ENCODE measurements around the gene BICRA. TPM values are rescaled to one million over a fixed set of nuclear protein-coding genes. Genes with fewer than 3 reads are reported as not detected.

The BICRA gene
- total and polyA plus RNA-seq, 9 of the 15 experiments (the other 6 are each of a cell fraction or from before 2014, with no cell fraction given): 0.01 to 8.8 (median 1.2) TPM

DNA sequence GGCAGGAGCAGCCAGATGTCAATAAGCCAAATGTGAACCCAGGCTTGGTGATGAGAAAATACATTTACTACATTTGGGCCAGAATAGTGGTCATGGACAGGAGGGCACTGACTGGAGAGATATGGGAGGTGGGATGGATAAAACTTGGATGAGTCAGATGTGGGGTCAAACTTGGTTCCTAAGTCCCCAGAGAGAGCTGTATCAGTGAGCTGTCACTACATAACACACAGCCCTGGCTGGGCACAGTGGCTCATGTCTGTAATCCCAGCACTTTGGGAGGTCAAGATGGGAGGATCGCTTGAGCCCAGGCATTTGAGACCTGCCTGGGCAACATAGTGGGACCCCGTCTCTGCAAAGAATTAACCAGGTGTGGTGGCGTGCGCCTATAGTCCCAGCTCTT is 52.7 kb downstream of the BICRA start (continued):
- TF ChIP-seq, protein P1, sequence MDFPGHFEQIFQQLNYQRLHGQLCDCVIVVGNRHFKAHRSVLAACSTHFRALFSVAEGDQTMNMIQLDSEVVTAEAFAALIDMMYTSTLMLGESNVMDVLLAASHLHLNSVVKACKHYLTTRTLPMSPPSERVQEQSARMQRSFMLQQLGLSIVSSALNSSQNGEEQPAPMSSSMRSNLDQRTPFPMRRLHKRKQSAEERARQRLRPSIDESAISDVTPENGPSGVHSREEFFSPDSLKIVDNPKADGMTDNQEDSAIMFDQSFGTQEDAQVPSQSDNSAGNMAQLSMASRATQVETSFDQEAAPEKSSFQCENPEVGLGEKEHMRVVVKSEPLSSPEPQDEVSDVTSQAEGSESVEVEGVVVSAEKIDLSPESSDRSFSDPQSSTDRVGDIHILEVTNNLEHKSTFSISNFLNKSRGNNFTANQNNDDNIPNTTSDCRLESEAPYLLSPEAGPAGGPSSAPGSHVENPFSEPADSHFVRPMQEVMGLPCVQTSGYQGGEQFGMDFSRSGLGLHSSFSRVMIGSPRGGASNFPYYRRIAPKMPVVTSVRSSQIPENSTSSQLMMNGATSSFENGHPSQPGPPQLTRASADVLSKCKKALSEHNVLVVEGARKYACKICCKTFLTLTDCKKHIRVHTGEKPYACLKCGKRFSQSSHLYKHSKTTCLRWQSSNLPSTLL (IDR thresholded peaks at IDR 0.05): no peak
- TF ChIP-seq, protein P2, sequence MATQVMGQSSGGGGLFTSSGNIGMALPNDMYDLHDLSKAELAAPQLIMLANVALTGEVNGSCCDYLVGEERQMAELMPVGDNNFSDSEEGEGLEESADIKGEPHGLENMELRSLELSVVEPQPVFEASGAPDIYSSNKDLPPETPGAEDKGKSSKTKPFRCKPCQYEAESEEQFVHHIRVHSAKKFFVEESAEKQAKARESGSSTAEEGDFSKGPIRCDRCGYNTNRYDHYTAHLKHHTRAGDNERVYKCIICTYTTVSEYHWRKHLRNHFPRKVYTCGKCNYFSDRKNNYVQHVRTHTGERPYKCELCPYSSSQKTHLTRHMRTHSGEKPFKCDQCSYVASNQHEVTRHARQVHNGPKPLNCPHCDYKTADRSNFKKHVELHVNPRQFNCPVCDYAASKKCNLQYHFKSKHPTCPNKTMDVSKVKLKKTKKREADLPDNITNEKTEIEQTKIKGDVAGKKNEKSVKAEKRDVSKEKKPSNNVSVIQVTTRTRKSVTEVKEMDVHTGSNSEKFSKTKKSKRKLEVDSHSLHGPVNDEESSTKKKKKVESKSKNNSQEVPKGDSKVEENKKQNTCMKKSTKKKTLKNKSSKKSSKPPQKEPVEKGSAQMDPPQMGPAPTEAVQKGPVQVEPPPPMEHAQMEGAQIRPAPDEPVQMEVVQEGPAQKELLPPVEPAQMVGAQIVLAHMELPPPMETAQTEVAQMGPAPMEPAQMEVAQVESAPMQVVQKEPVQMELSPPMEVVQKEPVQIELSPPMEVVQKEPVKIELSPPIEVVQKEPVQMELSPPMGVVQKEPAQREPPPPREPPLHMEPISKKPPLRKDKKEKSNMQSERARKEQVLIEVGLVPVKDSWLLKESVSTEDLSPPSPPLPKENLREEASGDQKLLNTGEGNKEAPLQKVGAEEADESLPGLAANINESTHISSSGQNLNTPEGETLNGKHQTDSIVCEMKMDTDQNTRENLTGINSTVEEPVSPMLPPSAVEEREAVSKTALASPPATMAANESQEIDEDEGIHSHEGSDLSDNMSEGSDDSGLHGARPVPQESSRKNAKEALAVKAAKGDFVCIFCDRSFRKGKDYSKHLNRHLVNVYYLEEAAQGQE (IDR thresholded peaks at IDR 0.05; ENCODE audit: borderline replicate concordance): no peak
- TF ChIP-seq, protein P2 (CRISPR knock-in tag; IDR thresholded peaks at IDR 0.05; ENCODE audit: low read depth): no peak
- TF ChIP-seq NCOA4 (IDR thresholded peaks at IDR 0.05; ENCODE audit: partially characterized antibody) (no peak), BCL6 (CRISPR knock-in tag; IDR thresholded peaks at IDR 0.05) (no peak), CHD1 (IDR thresholded peaks at IDR 0.05; ENCODE audit: low read length) (no peak), DPF2 (IDR thresholded peaks at IDR 0.05) (no peak), RUNX1 (IDR thresholded peaks at IDR 0.05; ENCODE audit: low read depth) (no peak), BRCA1 (IDR thresholded peaks at IDR 0.05) (no peak), BRCA1 (CRISPR knock-in tag; IDR thresholded peaks at IDR 0.05) (no peak), MEF2A (IDR thresholded peaks at IDR 0.05; ENCODE audit: control insufficient read depth, low read depth, low read length) (no peak), MTA2 (IDR thresholded peaks at IDR 0.05; ENCODE audit: low read depth) (no peak)

Measured in K562 (cell line).